IMR-90 (cell line): ENCODE results near the gene EYS. TPM values are rescaled to one million over a fixed set of nuclear protein-coding genes. Genes with fewer than 3 reads are reported as not detected.
A peak's percentile ranks its signal among the peaks of the same experiment; 100 is the strongest.
"Not testable (repeated sequence)": the region's sequence is repeated elsewhere in the genome, so short reads cannot be mapped to it uniquely, and the experiment has no call there.

Source experiments
- ATAC-seq: fragments of 200-7000 bp; cut with Tn5 transposase; 2 replicates; pipeline ENCODE4 v1.9.1; 2020; ENCODE audit warnings: low read depth, mild to moderate bottlenecking, moderate library complexity
- BruUV-seq: library from RNA; stranded (reverse); fragments of 400-500 nt; replicated peaks from 2 replicates; lab custom pipeline; 2021; lab: Mats Ljungman, UMichigan
- CTCF ChIA-PET: fragments of 300-600 bp; formaldehyde crosslinking; extraction: SDS; loops from one replicate; lab custom pipeline; 2021; ENCODE audit warnings: antibody characterized with exemption; lab: Yijun Ruan, JAX
- POLR2A ChIA-PET: fragments of 300-600 bp; sonication (Branson Sonifier 250); formaldehyde crosslinking; loops from one replicate; lab custom pipeline; 2022; ENCODE audit warnings: antibody characterized with exemption; ENCODE audit not compliant: unreplicated experiment; lab: Charles Lee
- DNase-seq: peaks from one replicate; pipeline ENCODE4 v3.0.0; 2013
- H2AFZ ChIP-seq: replicated peaks from 2 replicates; pipeline ENCODE3; 2013; ENCODE audit warnings: low read length, mild to moderate bottlenecking; ENCODE audit not compliant: poor library complexity
- H2AK5ac ChIP-seq: 2 replicates; pipeline ENCODE4 v1.6.1; 2013; ENCODE audit warnings: low read depth, low read length, inconsistent platforms
- H2AK9ac ChIP-seq: replicated peaks from 2 replicates; pipeline ENCODE3; 2013; ENCODE audit warnings: mild to moderate bottlenecking, low read depth, low read length, moderate library complexity; ENCODE audit not compliant: poor library complexity
- H2BK120ac ChIP-seq: 2 replicates; pipeline ENCODE4 v1.6.1; 2013; ENCODE audit warnings: low read depth, low read length, inconsistent platforms
- H2BK15ac ChIP-seq: 3 replicates; pipeline ENCODE4 v1.6.1; 2013; ENCODE audit warnings: low read depth, low read length, inconsistent platforms
- H2BK20ac ChIP-seq: 2 replicates; pipeline ENCODE4 v1.6.1; 2013; ENCODE audit warnings: low read depth, mild to moderate bottlenecking, inconsistent platforms, low read length, moderate library complexity
- H2BK5ac ChIP-seq: 2 replicates; pipeline ENCODE4 v1.6.1; 2013; ENCODE audit warnings: mild to moderate bottlenecking, low read depth, low read length, inconsistent platforms; ENCODE audit not compliant: poor library complexity, severe bottlenecking
- H3K14ac ChIP-seq: replicated peaks from 2 replicates; pipeline ENCODE4 v1.6.1; 2013; ENCODE audit warnings: low read depth, low read length, inconsistent platforms
- H3K18ac ChIP-seq: 2 replicates; pipeline ENCODE4 v1.6.1; 2013; ENCODE audit warnings: low read depth, low read length, control low read depth
- H3K23ac ChIP-seq: 2 replicates; pipeline ENCODE4 v1.6.1; 2013; ENCODE audit warnings: low read depth, low read length, inconsistent platforms
- H3K27ac ChIP-seq: 2 replicates; pipeline ENCODE4 v1.5.1; 2013; ENCODE audit warnings: mild to moderate bottlenecking, control low read depth, low read length; ENCODE audit not compliant: insufficient read depth
- H3K27me3 ChIP-seq: 2 replicates; pipeline ENCODE4 v1.6.1; 2013; ENCODE audit warnings: low read length; ENCODE audit not compliant: control insufficient read depth, insufficient read depth
- H3K36me3 ChIP-seq: 2 replicates; pipeline ENCODE4 v1.6.1; 2013; ENCODE audit warnings: low read length, mixed read lengths; ENCODE audit not compliant: control insufficient read depth, insufficient read depth
- H3K4ac ChIP-seq: 2 replicates; pipeline ENCODE4 v1.6.1; 2013; ENCODE audit warnings: low read depth, low read length, inconsistent platforms
- H3K4me1 ChIP-seq: 2 replicates; pipeline ENCODE4 v1.6.1; 2013; ENCODE audit warnings: low read length, mixed read lengths; ENCODE audit not compliant: control insufficient read depth, insufficient read depth
- H3K4me2 ChIP-seq: 2 replicates; pipeline ENCODE4 v1.6.1; 2013; ENCODE audit warnings: low read depth, mild to moderate bottlenecking, control low read depth, low read length, moderate library complexity
- H3K4me3 ChIP-seq: 2 replicates; pipeline ENCODE4 v1.5.1; 2013; ENCODE audit warnings: low read depth, mild to moderate bottlenecking, control low read depth, low read length, moderate library complexity; ENCODE audit not compliant: insufficient read depth
- H3K56ac ChIP-seq: 2 replicates; pipeline ENCODE4 v1.6.1; 2013; ENCODE audit warnings: low read length, inconsistent platforms; ENCODE audit not compliant: insufficient read depth; ENCODE audit errors: extremely low read depth
- H3K79me1 ChIP-seq, 2 experiments: 2 replicates each; pipeline ENCODE4 v1.6.1; 2013; ENCODE audit warnings: low read length in 2 of 2, inconsistent platforms in 1 of 2, low read depth in 1 of 2
- H3K9ac ChIP-seq: 2 replicates; pipeline ENCODE4 v1.6.1; 2013; ENCODE audit warnings: low read depth, low read length, control low read depth
- H3K9me1 ChIP-seq: 2 replicates; pipeline ENCODE4 v1.6.1; 2013; ENCODE audit warnings: low read length, inconsistent platforms; ENCODE audit not compliant: insufficient read depth
- H3K9me3 ChIP-seq: 2 replicates; pipeline ENCODE4 v1.6.1; 2013; ENCODE audit warnings: low read length; ENCODE audit not compliant: control insufficient read depth, insufficient read depth
- H4K20me1 ChIP-seq: 2 replicates; pipeline ENCODE4 v1.6.1; 2013; ENCODE audit warnings: low read length, inconsistent platforms; ENCODE audit not compliant: insufficient read depth
- H4K5ac ChIP-seq: 2 replicates; pipeline ENCODE4 v1.6.1; 2013; ENCODE audit warnings: mild to moderate bottlenecking, low read depth, low read length, control low read depth
- H4K8ac ChIP-seq, 2 experiments: 2 replicates each; pipeline ENCODE4 v1.6.1; 2013; ENCODE audit warnings: low read depth in 2 of 2, low read length in 2 of 2, control low read depth in 1 of 2, inconsistent platforms in 1 of 2
- H4K91ac ChIP-seq: 2 replicates; pipeline ENCODE4 v1.6.1; 2013; ENCODE audit warnings: low read depth, low read length, inconsistent platforms; ENCODE audit not compliant: insufficient read depth
- WGBS, 2 experiments: methylation state at CpG; one replicate each; pipeline versions ENCODE4 v1.1.5 to v1.1.7; 2013; ENCODE audit warnings: missing lambda C conversion rate in 2 of 2; ENCODE audit not compliant: insufficient read length in 1 of 2; ENCODE audit errors: extremely low coverage in 2 of 2; 5-methylcytosine and 5-hydroxymethylcytosine counted together
- dilution Hi-C: fragments of 300-500 bp; cut with HindIII; formaldehyde crosslinking; loops from one replicate; pipeline ENCODE4 v1.14.3; 2018; ENCODE audit warnings: low sequenced_read_pairs; ENCODE audit not compliant: unreplicated experiment
- in situ Hi-C: fragments of 300-500 bp; cut with MboI; formaldehyde crosslinking; loops from 3 replicates; pipeline ENCODE4 v1.14.3; 2019; ENCODE audit warnings: low sequenced_read_pairs, inconsistent platforms, mixed read lengths
- intact Hi-C: fragments of 100-400 bp; cut with micrococcal nuclease; formaldehyde crosslinking; loops from 2 replicates; pipeline ENCODE4 v1.10.0; 2022
- polyA plus RNA-seq, 3 experiments: library from polyadenylated mRNA; depleted of rRNA; stranded (reverse); fragments of >200 nt; gene quantifications; 2 replicates each; pipeline ENCODE4 v1.2.3, GENCODE V29; 2012; ENCODE audit warnings: low replicate concordance in 1 of 3
- total RNA-seq: library from RNA; depleted of rRNA; stranded (reverse); fragments of >200 nt; gene quantifications from 2 replicates; pipeline ENCODE4 v1.2.3, GENCODE V29; 2012

Gene EYS
- total and polyA plus RNA-seq, 2 of the 4 experiments (the other 2 are of a cell fraction), result under 0.01 TPM; not detected in 1

DNA sequence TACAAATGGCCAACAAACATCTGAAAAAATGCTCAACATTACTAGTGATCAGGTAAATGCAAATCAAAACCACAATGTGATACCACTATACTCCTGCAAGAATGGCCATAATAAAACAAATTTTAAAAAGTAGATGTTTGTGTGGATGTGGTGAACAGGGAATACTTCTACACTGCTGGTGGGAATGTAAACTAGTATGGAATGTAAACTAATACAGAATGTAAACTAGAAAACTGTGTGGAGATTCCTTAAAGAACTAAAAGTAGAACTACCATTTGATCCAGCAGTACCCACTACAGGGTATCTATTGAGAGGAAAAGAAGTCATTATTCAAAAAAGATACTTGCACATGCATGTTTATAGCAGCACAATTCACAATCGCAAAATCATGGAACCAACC lies 1878.3 kb downstream of the EYS start:
- H3K27ac ChIP-seq, dilution Hi-C loops, H3K9me3 ChIP-seq, in situ Hi-C loops, H3K27me3 ChIP-seq, H4K20me1 ChIP-seq, H3K79me1 ChIP-seq, H3K9ac ChIP-seq, H2AK9ac ChIP-seq, H2AFZ ChIP-seq, H3K56ac ChIP-seq, H3K4me3 ChIP-seq, H3K14ac ChIP-seq, BruUV-seq, H3K4me2 ChIP-seq, POLR2A ChIA-PET, intact Hi-C loops, H3K4me1 ChIP-seq, H3K9me1 ChIP-seq, H3K23ac ChIP-seq, H3K36me3 ChIP-seq: not testable (repeated sequence)
- Histone ChIP-seq H2BK20ac (peak overlapping the region; percentile 32), H2AK5ac (peak overlapping the region; percentile 35; the same call in 1 of the 2 replicates), H2BK120ac (peak overlapping the region; percentile 63), H2BK15ac (peak overlapping the region; percentile 50; the same call in 1 of the 3 replicates), H4K91ac (0 out of 2 replicates have a peak overlapping the region, but pooled peaks have one; percentile 32), H3K18ac (peak overlapping the region; percentile 49), H4K5ac (peak overlapping the region; percentile 16; the same call in 1 of the 2 replicates), H2BK5ac (peak overlapping the region; percentile 50), H4K8ac (peak overlapping the region in 1 of 2 experiments; percentile 71; a peak in 1 of 4 replicates), H3K4ac (peak overlapping the region; percentile 45; the same call in 1 of the 2 replicates)
- no CpG with 5 or more reads among the region's 1 CpG for WGBS, 2 experiments
- ATAC-seq (peak; percentile 97), DNase-seq (peak; percentile 45)
- CTCF ChIA-PET, result interaction anchor here (0.6 kb wide), 1 partner anchor 720 kb away, joined by 3 read pairs; no protein-coding TSS in a partner anchor
